Endodermal cell (in vitro differentiated cells): ENCODE measurements around the gene SBNO2. TPM values are rescaled to one million over a fixed set of nuclear protein-coding genes. Genes with fewer than 3 reads are reported as not detected.

ENCODE experiments used
- DNase-seq: peaks from one replicate; pipeline ENCODE4 v3.0.0-alpha.2; 2017
- H3K27ac ChIP-seq: 2 replicates; pipeline ENCODE4 v1.5.1; 2013; ENCODE audit warnings: mild to moderate bottlenecking, low read depth, low read length, moderate library complexity
- H3K27me3 ChIP-seq: 2 replicates; pipeline ENCODE4 v1.6.1; 2013; ENCODE audit warnings: mild to moderate bottlenecking, low read length, moderate library complexity; ENCODE audit not compliant: insufficient read depth, control insufficient read depth, poor library complexity, severe bottlenecking
- H3K36me3 ChIP-seq: 2 replicates; pipeline ENCODE4 v1.7.0; 2013; ENCODE audit warnings: mild to moderate bottlenecking, low read length, moderate library complexity; ENCODE audit not compliant: control insufficient read depth, insufficient read depth
- H3K4me1 ChIP-seq: one replicate; pipeline ENCODE4 v1.7.0; 2013; ENCODE audit warnings: low read length; ENCODE audit not compliant: control insufficient read depth, insufficient read depth
- H3K4me3 ChIP-seq: 2 replicates; pipeline ENCODE4 v1.5.1; 2013; ENCODE audit warnings: mild to moderate bottlenecking, low read length, moderate library complexity
- H3K9ac ChIP-seq: 2 replicates; pipeline ENCODE4 v1.6.1; 2013; ENCODE audit warnings: mild to moderate bottlenecking, low read length, moderate library complexity; ENCODE audit not compliant: poor library complexity, severe bottlenecking; ENCODE audit errors: extremely low read depth
- H3K9me3 ChIP-seq: 2 replicates; pipeline ENCODE4 v1.6.1; 2013; ENCODE audit warnings: mild to moderate bottlenecking, low read length, moderate library complexity; ENCODE audit not compliant: control insufficient read depth
- H3K27ac Mint-ChIP-seq: 2 replicates; pipeline ENCODE4 v1.8.0; 2020; ENCODE audit warnings: mixed read lengths
- H3K27me3 Mint-ChIP-seq: 2 replicates; pipeline ENCODE4 v1.8.0; 2021; ENCODE audit warnings: mild to moderate bottlenecking, mixed read lengths; ENCODE audit not compliant: insufficient read depth
- H3K36me3 Mint-ChIP-seq: 2 replicates; pipeline ENCODE4 v1.8.0; 2020; ENCODE audit warnings: low read depth, mixed read lengths
- H3K4me1 Mint-ChIP-seq: 2 replicates; pipeline ENCODE4 v1.8.0; 2020; ENCODE audit warnings: mixed read lengths
- H3K4me3 Mint-ChIP-seq: 2 replicates; pipeline ENCODE4 v1.8.0; 2020; ENCODE audit warnings: mild to moderate bottlenecking, moderate library complexity, mixed read lengths
- H3K9me3 Mint-ChIP-seq: 2 replicates; pipeline ENCODE4 v1.8.0; 2020; ENCODE audit warnings: mild to moderate bottlenecking, mixed read lengths
- WGBS, 2 experiments: methylation state at CpG; one replicate each; pipeline versions ENCODE4 v1.1.5 to v1.1.7; 2013; ENCODE audit warnings: missing lambda C conversion rate in 2 of 2, mixed read lengths in 1 of 2; ENCODE audit not compliant: insufficient coverage in 1 of 2, insufficient read length in 1 of 2; 5-methylcytosine and 5-hydroxymethylcytosine counted together
- total RNA-seq, 2 donors: library from RNA; stranded (reverse); fragmentation: NEBNext Ultra II Directional in 1 of 2; extraction: Animal tissue kit (Norgen Biotek cat#: 25700) in 1 of 2; gene quantifications; 2 replicates in 1 of 2; 3 replicates in 1 of 2; pipeline ENCODE4 v1.2.1, GENCODE V29; 2021
- TF ChIP-seq, protein P1 (sequence below): fragments of 200-600 bp; sonication (generic); conservative IDR thresholded peaks from 2 replicates; pipeline ENCODE4 v1.5.0; 2021; ENCODE audit warnings: antibody characterized with exemption, mild to moderate bottlenecking

The SBNO2 gene
- total RNA-seq, 2 donors from 2014 or later = 43.3 to 50.4 TPM

DNA sequence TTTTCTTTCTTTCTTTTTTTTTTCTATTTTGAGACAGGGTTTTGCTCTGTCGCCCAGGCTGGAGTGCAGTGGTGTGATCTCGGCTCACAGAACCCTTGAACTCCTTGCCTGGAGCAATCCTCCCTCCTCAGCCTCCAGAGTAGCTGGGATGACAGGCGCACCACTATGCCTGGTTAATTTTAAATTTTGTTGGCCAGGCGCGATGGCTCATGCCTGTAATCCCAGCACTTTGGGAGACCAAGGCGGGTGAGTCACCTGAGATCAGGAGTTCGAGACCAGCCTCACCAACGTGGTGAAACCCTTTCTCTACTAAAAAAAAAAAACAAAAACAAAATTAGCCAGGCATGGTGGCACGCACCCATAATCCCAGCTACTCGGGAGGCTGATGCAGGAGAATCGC, 8.7 kb upstream of the SBNO2 start:
- Histone ChIP-seq H3K27ac (no peak overlapping the region), H3K4me3 (no peak overlapping the region), H3K36me3 (no peaks in the 10 kb centered on the region), H3K9ac (no peak overlapping the region), H3K4me1 (no peaks in the 10 kb centered on the region), H3K27me3 (no peaks in the 10 kb centered on the region), H3K9me3 (no peaks in the 10 kb centered on the region)
- DNase-seq = no peak
- Mint-ChIP-seq H3K36me3 (no peaks in the 10 kb centered on the region), H3K27ac (no peak overlapping the region), H3K27me3 (no peaks in the 10 kb centered on the region), H3K9me3 (no peaks in the 10 kb centered on the region), H3K4me3 (no peak overlapping the region), H3K4me1 (peaks cover 3% of the 10 kb centered on the region)
- TF ChIP-seq, protein P1, sequence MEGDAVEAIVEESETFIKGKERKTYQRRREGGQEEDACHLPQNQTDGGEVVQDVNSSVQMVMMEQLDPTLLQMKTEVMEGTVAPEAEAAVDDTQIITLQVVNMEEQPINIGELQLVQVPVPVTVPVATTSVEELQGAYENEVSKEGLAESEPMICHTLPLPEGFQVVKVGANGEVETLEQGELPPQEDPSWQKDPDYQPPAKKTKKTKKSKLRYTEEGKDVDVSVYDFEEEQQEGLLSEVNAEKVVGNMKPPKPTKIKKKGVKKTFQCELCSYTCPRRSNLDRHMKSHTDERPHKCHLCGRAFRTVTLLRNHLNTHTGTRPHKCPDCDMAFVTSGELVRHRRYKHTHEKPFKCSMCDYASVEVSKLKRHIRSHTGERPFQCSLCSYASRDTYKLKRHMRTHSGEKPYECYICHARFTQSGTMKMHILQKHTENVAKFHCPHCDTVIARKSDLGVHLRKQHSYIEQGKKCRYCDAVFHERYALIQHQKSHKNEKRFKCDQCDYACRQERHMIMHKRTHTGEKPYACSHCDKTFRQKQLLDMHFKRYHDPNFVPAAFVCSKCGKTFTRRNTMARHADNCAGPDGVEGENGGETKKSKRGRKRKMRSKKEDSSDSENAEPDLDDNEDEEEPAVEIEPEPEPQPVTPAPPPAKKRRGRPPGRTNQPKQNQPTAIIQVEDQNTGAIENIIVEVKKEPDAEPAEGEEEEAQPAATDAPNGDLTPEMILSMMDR = no peak
- WGBS, 2 experiments = 96% methylated on average over 4 to 10 of the region's 11 CpGs

DNA sequence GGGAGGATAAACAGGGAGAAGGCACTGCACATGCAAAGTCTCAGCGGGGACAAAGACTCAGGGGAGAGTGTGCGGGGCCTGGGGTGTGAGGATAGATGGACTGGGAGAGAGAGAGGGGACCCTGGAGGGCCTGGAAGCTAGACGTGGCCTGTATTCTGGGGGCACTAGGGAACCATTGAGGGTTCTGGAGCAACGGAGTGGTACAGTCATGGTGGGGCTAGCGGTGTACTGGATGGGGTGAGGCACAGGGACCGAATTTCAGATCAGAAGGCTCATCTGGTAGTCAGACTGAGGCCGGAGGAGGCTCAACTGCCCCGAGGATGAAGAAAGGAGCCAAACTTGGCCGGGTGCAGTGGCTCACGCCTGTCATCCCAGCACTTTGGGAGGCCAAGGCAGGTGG, 8.0 kb upstream of the SBNO2 start:
- Mint-ChIP-seq H3K4me1 (peaks cover 3% of the 10 kb centered on the region), H3K36me3 (no peaks in the 10 kb centered on the region), H3K27ac (no peak overlapping the region), H3K4me3 (no peak overlapping the region), H3K9me3 (no peaks in the 10 kb centered on the region), H3K27me3 (no peaks in the 10 kb centered on the region)
- 93 to 95% methylated on average over 8 to 10 of the region's 10 CpGs for WGBS, 2 experiments
- peak; percentile 36 for DNase-seq
- no peaks in the 10 kb centered on the region for H3K9me3 ChIP-seq
- no peak overlapping the region for H3K27ac ChIP-seq
- H3K4me3 ChIP-seq = no peak overlapping the region
- TF ChIP-seq, protein P1 = no peak
- H3K9ac ChIP-seq = no peak overlapping the region
- no peaks in the 10 kb centered on the region for H3K4me1 ChIP-seq
- no peaks in the 10 kb centered on the region for H3K36me3 ChIP-seq
- H3K27me3 ChIP-seq = no peaks in the 10 kb centered on the region

DNA sequence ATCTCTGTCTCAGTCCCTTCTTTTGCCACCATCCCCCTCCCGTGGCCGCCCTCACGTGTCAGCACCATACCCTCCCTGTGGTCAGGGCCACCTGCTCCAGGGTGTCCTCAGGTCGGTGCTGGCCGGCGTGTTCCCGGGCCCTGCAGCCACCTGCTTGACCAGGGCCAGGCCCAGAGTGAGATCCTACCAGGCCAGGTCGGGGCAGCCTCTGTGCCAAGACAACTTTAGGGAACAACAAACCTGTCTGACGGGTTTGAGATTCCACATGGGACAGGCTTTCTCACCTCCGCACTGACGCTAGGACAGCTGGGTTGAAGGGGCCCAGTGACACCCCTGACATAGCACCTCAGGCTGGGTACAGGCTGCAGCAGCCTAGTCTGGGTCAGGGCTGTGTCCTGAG, 7.5 kb upstream of the SBNO2 start:
- no peaks in the 10 kb centered on the region for H3K9me3 ChIP-seq
- no peak overlapping the region for H3K9ac ChIP-seq
- H3K4me3 ChIP-seq = no peak overlapping the region
- WGBS, 2 experiments = 90 to 92% methylated on average over 11 of the region's 11 CpGs
- Mint-ChIP-seq H3K4me3 (no peak overlapping the region), H3K4me1 (peaks cover 3% of the 10 kb centered on the region), H3K36me3 (no peaks in the 10 kb centered on the region), H3K27me3 (no peaks in the 10 kb centered on the region), H3K9me3 (no peaks in the 10 kb centered on the region), H3K27ac (no peak overlapping the region)
- H3K27ac ChIP-seq = no peak overlapping the region
- H3K36me3 ChIP-seq = no peaks in the 10 kb centered on the region
- TF ChIP-seq, protein P1 = no peak
- H3K4me1 ChIP-seq = no peaks in the 10 kb centered on the region
- DNase-seq = peak; percentile 76
- H3K27me3 ChIP-seq = no peaks in the 10 kb centered on the region
